ENCODE data around the gene RTN4RL1. TPM values are rescaled to one million over a fixed set of nuclear protein-coding genes. Genes with fewer than 3 reads are reported as not detected.

Gene RTN4RL1
- total and polyA plus RNA-seq, 9 of the 15 experiments (the other 6 are each of a cell fraction or from before 2014, with no cell fraction given): 0.04 to 0.06 (median 0.04) TPM; not detected in 5

- H3K4me1 ChIP-seq (replicated peaks in 1 of 2; ENCODE audit: control insufficient read depth in 2 of 2, insufficient read depth in 2 of 2, low read length in 2 of 2): peaks cover 0 to 13% of the 10 kb centered on the region in 2 experiments; a peak in 3 of 5 replicates
- in situ Hi-C loops (cut with MboI): no loop called here
- no peaks in the 10 kb centered on the region for H3K9me1 ChIP-seq (ENCODE audit: control insufficient read depth, insufficient read depth, low read length)
- DNase-seq (ENCODE audit: extremely low read depth in 1 of 4, low spot score in 3 of 4) (no peak), ATAC-seq (no peak), FAIRE-seq (no peak)
- H2AFZ ChIP-seq (ENCODE audit: low read depth, low read length): no peak overlapping the region
- no peak overlapping the region for H3K9ac ChIP-seq (ENCODE audit: insufficient read depth in 1 of 2, low read depth in 2 of 2, low read length in 2 of 2)
- H3K4me2 ChIP-seq (ENCODE audit: insufficient read depth, low read length): no peak overlapping the region
- intact Hi-C loops (cut with micrococcal nuclease): no loop called here
- no peak overlapping the region for H3K4me3 ChIP-seq
- ChIA-PET CTCF (ENCODE audit: low intra/inter-chr PET ratio) (no interaction called here), POLR2A (interaction anchor here (0.7 to 1.1 kb wide), 2 partner anchors 12 to 32 kb away, joined by 3 read pairs; no protein-coding TSS in a partner anchor)
- no TSS peak for BruUV-seq (replicated peaks)
- no peaks in the 10 kb centered on the region for H3K9me3 ChIP-seq (replicated peaks; ENCODE audit: control insufficient read depth, insufficient read depth, low read depth, low read length)
- H3K36me3 ChIP-seq (ENCODE audit: control insufficient read depth, insufficient read depth, low read length): no peaks in the 10 kb centered on the region
- no peak overlapping the region for H3K27ac ChIP-seq (ENCODE audit: extremely low read depth, low read depth, low read length)
- TF ChIP-seq FIP1L1 (IDR thresholded peaks at IDR 0.05; ENCODE audit: low read depth, low read length, poor library complexity, severe bottlenecking) (no peak), EHMT2 (IDR thresholded peaks at IDR 0.05) (no peak), ZNF778 (CRISPR knock-in tag; IDR thresholded peaks at IDR 0.05) (no peak), CREBBP (IDR thresholded peaks at IDR 0.05; ENCODE audit: low read depth, low read length) (no peak), MEIS2 (IDR thresholded peaks at IDR 0.05; ENCODE audit: partially characterized antibody) (no peak), MED1 (CRISPR knock-in tag; IDR thresholded peaks at IDR 0.05; ENCODE audit: borderline replicate concordance) (no peak), GTF2A2 (tag; IDR thresholded peaks at IDR 0.05) (no peak), HNRNPLL (IDR thresholded peaks at IDR 0.05; ENCODE audit: low read depth, low read length, poor library complexity, severe bottlenecking) (no peak), RHOXF2B (CRISPR knock-in tag; conservative IDR thresholded peaks at IDR 0.05) (no peak), MAFK (IDR thresholded peaks at IDR 0.05; ENCODE audit: low read length) (no peak), ZNF316 (IDR thresholded peaks at IDR 0.05) (no peak), GABPA (tag; conservative IDR thresholded peaks at IDR 0.05; ENCODE audit: low read depth) (no peak)
- TF ChIP-seq, protein P1, sequence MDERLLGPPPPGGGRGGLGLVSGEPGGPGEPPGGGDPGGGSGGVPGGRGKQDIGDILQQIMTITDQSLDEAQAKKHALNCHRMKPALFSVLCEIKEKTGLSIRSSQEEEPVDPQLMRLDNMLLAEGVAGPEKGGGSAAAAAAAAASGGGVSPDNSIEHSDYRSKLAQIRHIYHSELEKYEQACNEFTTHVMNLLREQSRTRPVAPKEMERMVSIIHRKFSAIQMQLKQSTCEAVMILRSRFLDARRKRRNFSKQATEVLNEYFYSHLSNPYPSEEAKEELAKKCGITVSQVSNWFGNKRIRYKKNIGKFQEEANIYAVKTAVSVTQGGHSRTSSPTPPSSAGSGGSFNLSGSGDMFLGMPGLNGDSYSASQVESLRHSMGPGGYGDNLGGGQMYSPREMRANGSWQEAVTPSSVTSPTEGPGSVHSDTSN (CRISPR knock-in tag; IDR thresholded peaks at IDR 0.05; ENCODE audit: low read depth): no peak
- TF ChIP-seq, protein P1 (tag; conservative IDR thresholded peaks at IDR 0.05; ENCODE audit: low read depth): no peak
- TF ChIP-seq, protein P2, sequence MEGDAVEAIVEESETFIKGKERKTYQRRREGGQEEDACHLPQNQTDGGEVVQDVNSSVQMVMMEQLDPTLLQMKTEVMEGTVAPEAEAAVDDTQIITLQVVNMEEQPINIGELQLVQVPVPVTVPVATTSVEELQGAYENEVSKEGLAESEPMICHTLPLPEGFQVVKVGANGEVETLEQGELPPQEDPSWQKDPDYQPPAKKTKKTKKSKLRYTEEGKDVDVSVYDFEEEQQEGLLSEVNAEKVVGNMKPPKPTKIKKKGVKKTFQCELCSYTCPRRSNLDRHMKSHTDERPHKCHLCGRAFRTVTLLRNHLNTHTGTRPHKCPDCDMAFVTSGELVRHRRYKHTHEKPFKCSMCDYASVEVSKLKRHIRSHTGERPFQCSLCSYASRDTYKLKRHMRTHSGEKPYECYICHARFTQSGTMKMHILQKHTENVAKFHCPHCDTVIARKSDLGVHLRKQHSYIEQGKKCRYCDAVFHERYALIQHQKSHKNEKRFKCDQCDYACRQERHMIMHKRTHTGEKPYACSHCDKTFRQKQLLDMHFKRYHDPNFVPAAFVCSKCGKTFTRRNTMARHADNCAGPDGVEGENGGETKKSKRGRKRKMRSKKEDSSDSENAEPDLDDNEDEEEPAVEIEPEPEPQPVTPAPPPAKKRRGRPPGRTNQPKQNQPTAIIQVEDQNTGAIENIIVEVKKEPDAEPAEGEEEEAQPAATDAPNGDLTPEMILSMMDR (IDR thresholded peaks at IDR 0.05 in 2 of 3, conservative IDR thresholded peaks at IDR 0.05 in 1 of 3; ENCODE audit: insufficient read depth in 2 of 3, low read depth in 1 of 3, low read length in 3 of 3): no peak
- 19% methylated on average over 8 of the region's 10 CpGs for WGBS (ENCODE audit: insufficient coverage, low coverage, missing lambda C conversion rate)
- H3K27me3 ChIP-seq (ENCODE audit: control insufficient read depth in 2 of 2, insufficient read depth in 2 of 2, low read length in 2 of 2): peaks cover 6 to 28% of the 10 kb centered on the region in 2 experiments; a peak in 4 of 5 replicates
- H3K79me2 ChIP-seq (ENCODE audit: control insufficient read depth, insufficient read depth, low read length): no peaks in the 10 kb centered on the region; the same call in 2 of the 3 replicates
- no peaks in the 10 kb centered on the region for H4K20me1 ChIP-seq (replicated peaks; ENCODE audit: control insufficient read depth, insufficient read depth, low read length)
These were observed 49.6 kb downstream of the RTN4RL1 start for GRCh38 chr17:1975573-1975972.
